Globus pallidus (tissue), 1 donor: Measurements from ENCODE around the gene ZNF444.
"Not testable (repeated sequence)": the region's sequence is repeated elsewhere in the genome, so short reads cannot be mapped to it uniquely, and the experiment has no call there.

ENCODE experiments used
- DNase-seq: peaks from one replicate; pipeline ENCODE4 v3.0.0-alpha.2; 2015; ENCODE audit warnings: low spot score

The ZNF444 gene

GRCh38 chr19:56140583-56141416, at the start of gene ZNF444:
Gene ZNF444, plus strand, starts transcription at chr19:56141287. Its CDS starts 5,625 bp downstream, at chr19:56146912.
- peak; percentile 100 for DNase-seq

- DNase-seq: no peak
Measured at GRCh38 chr19:56091751-56092546, 49.1 kb upstream of the ZNF444 start.

- no peak for DNase-seq
Measured at GRCh38 chr19:56092685-56093631, 48.1 kb upstream of the ZNF444 start.

DNA sequence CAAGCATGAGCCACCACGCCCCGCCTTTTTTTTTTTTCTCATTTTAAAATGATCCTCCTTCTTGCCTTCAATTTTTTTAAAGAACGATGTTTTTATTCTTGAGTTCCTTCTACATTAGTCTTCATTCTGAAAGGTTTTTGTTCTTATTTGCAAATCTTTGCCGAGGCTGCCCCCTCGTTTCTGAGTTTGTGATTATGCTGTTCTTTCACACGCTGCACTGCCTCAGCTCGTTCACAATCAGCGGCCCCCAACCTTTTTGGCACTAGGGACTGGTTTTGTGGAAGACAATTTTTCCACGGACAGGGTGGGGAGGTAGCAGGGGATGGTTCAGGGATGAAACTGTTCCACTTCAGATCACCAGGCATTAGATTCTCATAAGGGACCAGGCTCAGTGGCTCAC, 46.6 kb upstream of the ZNF444 start:
- DNase-seq: no peak

DNA sequence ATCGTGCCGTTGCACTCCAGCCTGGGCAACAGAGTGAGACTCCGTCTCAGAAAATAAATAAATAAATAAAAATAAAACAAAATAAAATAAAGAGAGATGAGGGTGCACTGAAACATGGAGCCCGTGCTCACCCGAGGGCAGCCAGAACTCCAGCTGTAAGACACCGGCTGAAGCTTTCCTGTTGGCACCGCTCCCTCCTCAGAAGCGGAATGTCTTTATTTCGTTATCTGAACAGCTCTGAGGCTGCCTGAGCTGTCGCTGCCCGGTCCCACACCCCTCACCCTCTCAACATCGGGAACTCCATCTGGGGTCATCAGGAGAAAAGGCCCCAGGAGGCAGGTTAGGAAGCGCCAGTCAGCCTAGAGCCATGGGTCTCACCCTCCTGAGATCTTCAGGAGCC, 44.4 kb upstream of the ZNF444 start:
- DNase-seq: no peak

- DNase-seq: no peak
Measured at GRCh38 chr19:56097306-56097705, 43.8 kb upstream of the ZNF444 start.

DNA sequence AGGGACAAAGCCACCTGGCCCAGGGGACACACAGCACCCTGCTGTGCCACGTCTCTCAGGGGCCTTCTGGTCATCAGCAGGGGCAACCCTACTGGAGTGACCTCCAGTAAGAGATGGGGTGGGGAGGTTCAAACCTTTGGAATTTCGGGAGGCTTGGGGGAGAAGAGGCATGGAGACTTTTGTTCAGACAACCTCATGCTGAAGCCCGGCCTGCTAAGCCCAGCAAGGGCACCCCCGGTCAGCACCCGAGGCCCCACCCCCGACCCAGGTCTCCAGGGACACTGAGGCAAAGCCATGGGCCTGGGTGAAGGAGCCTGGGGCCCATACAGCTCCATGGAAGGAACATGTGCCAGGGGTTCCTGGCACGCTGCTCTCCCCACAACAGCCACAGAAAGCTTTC, 43.3 kb upstream of the ZNF444 start:
- DNase-seq: no peak

GRCh38 chr19:56098237-56098636, 42.9 kb upstream of the ZNF444 start:
- not testable (repeated sequence) for DNase-seq

DNA sequence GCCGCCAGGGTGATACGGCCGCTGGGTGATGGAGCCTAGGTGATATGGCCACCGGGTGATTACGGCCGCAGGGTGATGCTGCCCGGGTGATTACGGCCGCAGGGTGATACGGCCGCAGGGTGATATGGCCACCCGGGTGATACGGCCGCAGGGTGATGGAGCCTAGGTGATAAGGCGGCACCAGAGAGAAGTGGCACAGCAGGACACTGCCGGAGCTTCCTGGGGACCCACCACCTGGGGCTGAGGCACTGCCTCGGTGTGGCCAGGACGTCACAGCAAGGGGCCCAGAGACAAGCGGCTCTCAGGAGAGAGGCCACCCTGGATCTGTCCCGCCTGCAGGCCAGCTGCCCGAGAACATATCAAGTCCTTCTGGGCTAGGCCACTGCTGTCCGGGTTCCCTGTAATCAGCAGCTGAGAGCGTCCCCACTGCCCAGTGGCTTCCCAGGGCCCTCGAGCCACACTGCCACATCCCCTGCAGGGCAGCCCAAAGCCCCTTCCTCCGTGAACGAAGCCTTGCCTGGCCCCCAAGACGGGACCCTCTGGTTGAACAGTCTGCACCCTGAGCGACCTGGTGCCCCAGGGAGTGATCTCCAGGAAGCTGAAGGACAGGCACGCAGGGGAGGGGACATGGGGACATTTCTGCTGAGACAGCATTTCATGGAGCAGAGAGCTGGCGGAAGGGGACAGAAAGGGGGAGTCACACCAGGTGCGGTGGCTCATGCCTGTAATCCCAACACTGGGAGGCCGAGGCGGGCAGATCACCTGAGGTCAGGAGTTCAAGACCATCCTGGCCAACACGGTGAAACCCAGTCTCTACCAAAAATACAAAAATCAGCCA, 42.1 kb upstream of the ZNF444 start:
- no peak for DNase-seq

DNA sequence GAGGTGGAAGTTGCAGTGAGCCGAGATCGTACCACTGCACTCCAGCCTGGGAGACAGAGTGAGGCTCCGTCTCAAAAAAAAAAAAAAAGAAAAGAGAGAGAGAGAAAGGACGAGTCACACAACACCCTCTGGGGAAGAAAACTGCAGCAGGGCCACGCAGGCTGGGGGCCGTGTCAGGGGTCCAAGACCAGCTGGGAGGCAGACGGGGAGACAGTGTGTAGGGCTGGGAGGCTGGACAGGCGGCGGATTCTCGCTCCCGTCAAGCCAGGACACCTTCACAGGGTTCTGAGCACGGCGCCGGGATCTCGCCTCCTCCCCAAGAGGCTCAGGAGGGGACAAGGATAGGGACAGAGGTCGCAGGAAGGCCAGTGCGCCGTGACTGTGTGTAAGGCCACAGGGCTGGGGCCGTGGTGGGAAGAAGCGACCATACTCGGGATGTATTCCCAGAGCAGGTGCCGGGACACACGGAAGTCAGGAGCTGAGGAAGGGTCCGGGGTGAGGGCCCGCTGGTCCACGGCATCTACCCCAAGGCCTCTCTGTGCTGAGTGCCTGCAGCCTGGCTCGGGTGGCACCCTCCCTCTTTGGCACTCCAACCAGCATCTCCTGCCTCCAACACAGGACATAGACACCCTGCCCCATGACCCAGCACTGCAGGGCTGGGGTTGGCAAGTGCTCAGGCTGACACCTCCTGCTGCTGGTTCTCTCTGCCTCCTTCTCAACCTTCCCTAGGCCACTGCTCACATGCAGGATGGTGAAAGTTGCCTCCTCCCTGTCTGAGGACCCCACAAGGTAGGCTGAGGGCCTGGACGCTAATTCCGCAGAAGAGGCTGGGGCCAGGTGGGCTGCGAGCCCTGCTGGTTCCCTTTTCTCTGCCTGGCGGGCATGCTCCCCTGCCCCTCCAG, 41.2 kb upstream of the ZNF444 start:
- DNase-seq: no peak

GRCh38 chr19:56101095-56101494, 40.0 kb upstream of the ZNF444 start:
- no peak for DNase-seq

- DNase-seq: no peak
Measured at GRCh38 chr19:56101746-56102535, 39.1 kb upstream of the ZNF444 start.

DNA sequence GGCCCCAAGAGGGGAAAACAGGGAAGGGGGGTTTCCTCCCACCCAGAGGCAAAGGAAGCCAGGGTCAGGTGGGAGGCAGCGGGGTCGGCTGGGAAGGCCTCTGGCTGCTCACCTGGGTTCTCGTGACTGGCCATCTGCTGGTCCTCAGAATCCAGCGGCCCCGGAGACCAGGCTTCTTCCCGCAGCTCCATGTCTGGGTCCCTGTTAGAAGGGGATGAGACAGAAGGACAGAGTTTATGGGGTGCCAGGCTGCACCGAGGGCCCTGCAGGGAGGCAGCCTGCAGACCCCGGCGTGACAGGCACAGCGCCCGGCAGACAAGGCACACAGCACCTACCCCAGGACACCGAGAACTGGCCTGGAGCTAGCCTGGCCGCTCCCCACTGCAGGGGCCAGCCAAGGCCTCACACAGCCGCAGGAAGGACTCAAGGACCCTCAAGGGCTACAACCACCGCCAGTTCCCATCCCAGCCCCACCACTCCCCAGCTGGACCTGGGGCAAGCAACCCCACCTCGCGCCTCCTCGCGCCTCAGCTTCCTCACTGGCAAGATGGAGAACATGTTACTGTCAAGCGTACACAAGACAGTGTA, 38.0 kb upstream of the ZNF444 start:
- DNase-seq: no peak

GRCh38 chr19:56104423-56104822, 36.7 kb upstream of the ZNF444 start:
- DNase-seq: no peak

DNA sequence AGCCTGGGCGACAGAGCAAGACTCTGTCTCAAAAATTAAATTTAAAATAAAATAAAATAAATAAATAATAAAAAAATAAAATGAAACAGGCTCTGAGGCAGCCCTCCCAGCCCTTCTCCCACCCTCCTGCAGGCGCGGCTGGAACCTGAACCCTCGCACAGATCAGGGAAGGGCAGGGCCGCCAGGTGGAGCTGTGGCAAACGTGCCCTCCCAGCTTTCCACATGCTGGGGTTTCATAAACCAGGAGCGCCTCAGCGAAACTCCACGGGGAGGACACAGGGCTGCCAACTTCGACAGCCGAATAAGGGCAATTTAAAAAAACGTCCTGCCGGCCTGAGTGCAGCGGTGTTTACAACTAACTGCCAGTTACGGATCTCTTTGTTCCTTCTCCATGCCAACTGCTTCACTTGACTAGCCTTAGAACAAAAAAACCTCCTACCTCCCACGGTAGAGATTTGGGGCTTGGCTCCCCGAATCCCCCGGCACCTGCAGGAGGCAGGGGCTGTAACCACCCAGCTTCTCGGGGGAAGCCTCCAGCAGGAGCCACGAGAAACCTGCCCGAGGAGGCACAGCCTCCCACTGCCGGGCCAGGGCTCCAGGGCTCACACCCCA, 35.9 kb upstream of the ZNF444 start:
- DNase-seq: peak; percentile 36

DNA sequence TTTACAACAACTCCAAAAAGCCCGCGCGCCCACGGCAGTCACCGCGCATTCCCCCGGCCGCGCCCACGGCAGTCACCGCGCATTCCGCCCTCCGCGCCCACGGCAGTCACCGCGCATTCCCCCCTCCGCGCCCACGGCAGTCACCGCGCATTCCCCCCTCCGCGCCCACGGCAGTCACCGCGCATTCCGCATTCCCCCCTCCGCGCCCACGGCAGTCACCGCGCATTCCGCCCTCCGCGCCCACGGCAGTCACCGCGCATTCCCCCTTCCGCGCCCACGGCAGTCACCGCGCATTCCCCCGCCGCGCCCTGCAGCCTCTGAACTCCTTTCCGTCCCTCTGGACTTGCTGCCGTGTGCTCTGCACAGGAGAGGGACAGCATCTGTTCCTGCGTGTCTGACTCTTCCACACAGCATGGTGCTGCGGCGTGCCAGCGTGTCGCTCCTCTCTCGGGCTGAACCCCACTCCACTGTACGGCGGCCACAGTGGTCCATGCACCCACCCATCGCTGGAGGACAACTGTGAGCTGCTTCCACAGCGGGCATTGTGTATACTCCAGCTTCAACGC, 35.2 kb upstream of the ZNF444 start:
- DNase-seq: not testable (repeated sequence)

DNA sequence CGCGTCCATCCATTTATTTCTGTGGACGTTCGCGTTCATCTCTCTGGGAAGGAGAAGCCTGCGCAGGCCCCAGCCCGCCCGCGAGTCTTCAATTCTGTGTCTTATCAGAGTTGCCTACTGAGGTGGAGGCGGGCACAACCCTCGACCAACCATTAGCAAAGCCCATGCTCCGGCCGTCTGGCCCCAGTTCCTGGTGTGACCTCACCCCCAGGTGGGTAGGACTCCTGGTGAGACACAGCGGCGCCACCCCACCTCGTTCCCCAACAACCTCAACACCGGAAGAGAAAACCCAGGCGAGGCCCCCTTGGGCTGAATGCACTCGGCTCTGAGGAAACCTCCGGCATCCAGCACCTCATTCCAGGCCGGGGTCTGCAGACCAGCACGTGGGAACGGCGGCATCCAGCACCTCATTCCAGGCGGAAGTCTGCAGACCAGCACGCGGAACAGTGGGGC, 34.7 kb upstream of the ZNF444 start:
- DNase-seq: no peak

DNA sequence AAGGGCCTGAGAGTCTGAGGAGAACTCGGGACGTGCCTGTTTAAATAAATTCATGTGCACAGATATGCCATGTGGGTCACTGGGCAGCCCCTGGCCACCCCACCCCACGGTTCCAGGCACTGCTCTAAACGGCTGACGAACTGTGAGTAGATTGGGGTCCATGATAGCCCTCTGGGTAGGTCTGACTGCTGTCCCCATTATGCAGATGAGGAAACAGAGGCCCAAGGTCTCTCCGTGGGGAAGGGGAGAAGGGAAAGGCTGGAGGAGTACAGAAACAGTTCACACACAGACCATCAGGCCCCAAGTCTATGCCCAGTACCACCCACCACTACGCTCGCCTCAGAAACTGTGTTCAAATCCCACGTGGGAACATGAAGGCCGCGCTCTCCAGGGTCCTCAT, 34.1 kb upstream of the ZNF444 start:
- DNase-seq: no peak
